Mucosa of rectum (tissue), 2 donors: ENCODE results near the gene BICDL1.

Experiments
- H3K27ac ChIP-seq, 2 donors: one replicate each; pipeline ENCODE4 v1.7.0; 2013; ENCODE audit warnings: inconsistent platforms in 2 of 2, low read depth in 2 of 2, low read length in 2 of 2
- H3K27me3 ChIP-seq, 2 donors: one replicate each; pipeline ENCODE4 v1.7.0; 2013; ENCODE audit warnings: low read length in 2 of 2; ENCODE audit not compliant: control insufficient read depth in 2 of 2, insufficient read depth in 2 of 2
- H3K36me3 ChIP-seq, 2 donors: one replicate each; pipeline ENCODE4 v1.7.0; 2013; ENCODE audit warnings: low read length in 2 of 2; ENCODE audit not compliant: control insufficient read depth in 2 of 2, insufficient read depth in 2 of 2
- H3K4me1 ChIP-seq, 2 donors: one replicate each; pipeline ENCODE4 v1.7.0; 2013; ENCODE audit warnings: low read length in 2 of 2, mild to moderate bottlenecking in 1 of 2; ENCODE audit not compliant: control insufficient read depth in 2 of 2, insufficient read depth in 2 of 2
- H3K4me3 ChIP-seq, 2 donors: one replicate each; pipeline ENCODE4 v1.7.0; 2013; ENCODE audit warnings: low read length in 2 of 2
- H3K9ac ChIP-seq, 2 donors: one replicate each; pipeline ENCODE4 v1.7.0; 2013; ENCODE audit warnings: low read length in 2 of 2, low read depth in 1 of 2, mild to moderate bottlenecking in 1 of 2
- H3K9me3 ChIP-seq, 2 donors: one replicate each; pipeline ENCODE4 v1.7.0; 2013; ENCODE audit warnings: low read length in 2 of 2; ENCODE audit not compliant: control insufficient read depth in 2 of 2
- donor health status: healthy.
- donor health status: Normal muscosa, but diverticular disease.

The BICDL1 gene

DNA sequence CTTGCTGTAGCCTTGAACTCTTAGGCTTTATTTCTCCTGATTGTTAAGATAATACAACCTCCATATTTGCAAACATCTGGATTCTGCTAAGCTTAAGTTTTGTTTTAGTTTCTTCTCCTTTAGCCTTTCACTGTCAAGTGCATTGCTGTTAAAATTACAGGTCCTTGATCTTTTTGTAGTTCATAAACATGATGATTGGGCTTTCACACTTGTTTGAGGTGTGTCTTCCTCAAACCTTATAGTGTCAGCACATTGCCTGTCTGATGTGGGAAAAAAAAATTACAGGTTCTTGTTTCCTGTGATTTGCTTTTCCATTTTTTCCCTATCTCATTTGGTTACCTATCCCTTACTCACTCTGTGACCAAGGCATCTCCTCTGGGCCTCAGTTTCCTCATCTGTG is 59.2 kb downstream of the BICDL1 start:
- Histone ChIP-seq H3K27ac (no peak overlapping the region), H3K36me3 (no peaks in the 10 kb centered on the region), H3K27me3 (no peaks in the 10 kb centered on the region), H3K9me3 (no peaks in the 10 kb centered on the region), H3K9ac (no peak overlapping the region), H3K4me1 (no peaks in the 10 kb centered on the region), H3K4me3 (no peak overlapping the region)

DNA sequence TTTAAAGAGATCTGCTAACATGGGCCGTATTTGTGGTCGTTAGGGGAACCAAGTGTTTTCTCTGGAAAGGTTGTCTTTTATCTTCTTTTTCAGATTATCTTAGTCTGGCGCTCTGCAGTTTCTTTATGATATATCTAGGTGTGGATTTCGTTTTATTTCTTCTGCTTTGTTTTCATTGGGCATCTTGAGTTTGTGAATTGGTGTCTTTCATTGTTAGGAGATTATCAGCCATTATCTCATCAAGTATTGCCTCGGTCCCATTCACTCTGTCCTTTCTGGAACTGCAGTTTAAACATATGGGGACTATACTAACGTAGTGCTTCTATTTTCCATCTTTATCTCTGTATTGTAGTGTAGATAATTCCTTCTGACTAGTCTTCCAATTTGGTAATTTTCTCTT is 60.4 kb downstream of the BICDL1 start:
- H3K4me1 ChIP-seq, result no peaks in the 10 kb centered on the region
- no peaks in the 10 kb centered on the region for H3K36me3 ChIP-seq
- no peak overlapping the region for H3K9ac ChIP-seq
- H3K4me3 ChIP-seq, result no peak overlapping the region
- no peaks in the 10 kb centered on the region for H3K27me3 ChIP-seq
- no peaks in the 10 kb centered on the region for H3K9me3 ChIP-seq
- H3K27ac ChIP-seq, result no peak overlapping the region

DNA sequence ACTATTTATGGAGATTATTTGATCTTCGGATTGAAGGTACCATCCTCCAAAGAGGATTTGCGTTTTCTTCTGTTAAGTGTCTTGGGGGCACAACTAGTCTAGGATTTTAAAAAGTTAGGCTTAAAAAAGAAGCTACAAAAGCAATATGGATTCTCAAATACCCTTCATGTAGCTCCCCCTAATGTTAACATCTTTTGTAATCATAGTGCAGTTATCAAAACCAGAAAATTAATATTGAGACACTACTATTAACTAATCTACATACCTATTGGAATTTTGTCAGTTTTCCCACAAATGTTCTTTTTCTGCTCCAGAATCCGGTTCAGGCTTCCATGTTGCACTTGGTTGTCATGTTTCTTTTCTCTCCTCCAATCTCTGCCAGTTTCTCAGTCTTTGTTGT is 62.5 kb downstream of the BICDL1 start:
- Histone ChIP-seq H3K36me3 (no peaks in the 10 kb centered on the region), H3K9ac (no peak overlapping the region), H3K9me3 (no peaks in the 10 kb centered on the region), H3K4me3 (no peak overlapping the region), H3K27ac (no peak overlapping the region), H3K27me3 (no peaks in the 10 kb centered on the region), H3K4me1 (no peaks in the 10 kb centered on the region)

DNA sequence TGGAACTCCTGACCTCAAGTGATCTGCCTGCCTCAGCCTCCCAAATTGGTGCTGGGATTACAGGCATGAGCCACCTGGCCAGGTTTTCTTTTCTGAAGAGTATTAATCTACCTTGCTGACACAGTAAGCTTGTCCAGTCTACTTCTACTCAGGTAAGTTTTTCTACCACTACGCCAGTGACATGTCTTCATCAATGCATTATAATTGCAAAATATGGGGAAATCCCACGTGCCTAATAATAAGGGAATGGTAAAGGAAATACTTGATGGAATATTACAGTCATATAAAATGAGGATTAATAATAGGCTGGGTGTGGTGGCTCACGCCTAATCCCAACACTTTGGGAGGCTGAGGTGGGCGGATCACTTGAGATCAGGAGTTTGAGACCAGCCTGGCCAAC is 65.3 kb downstream of the BICDL1 start:
- no peaks in the 10 kb centered on the region for H3K27me3 ChIP-seq
- H3K27ac ChIP-seq, result no peak overlapping the region
- no peak overlapping the region for H3K4me3 ChIP-seq
- no peaks in the 10 kb centered on the region for H3K36me3 ChIP-seq
- H3K9me3 ChIP-seq, result no peaks in the 10 kb centered on the region
- H3K4me1 ChIP-seq, result no peaks in the 10 kb centered on the region
- no peak overlapping the region for H3K9ac ChIP-seq

DNA sequence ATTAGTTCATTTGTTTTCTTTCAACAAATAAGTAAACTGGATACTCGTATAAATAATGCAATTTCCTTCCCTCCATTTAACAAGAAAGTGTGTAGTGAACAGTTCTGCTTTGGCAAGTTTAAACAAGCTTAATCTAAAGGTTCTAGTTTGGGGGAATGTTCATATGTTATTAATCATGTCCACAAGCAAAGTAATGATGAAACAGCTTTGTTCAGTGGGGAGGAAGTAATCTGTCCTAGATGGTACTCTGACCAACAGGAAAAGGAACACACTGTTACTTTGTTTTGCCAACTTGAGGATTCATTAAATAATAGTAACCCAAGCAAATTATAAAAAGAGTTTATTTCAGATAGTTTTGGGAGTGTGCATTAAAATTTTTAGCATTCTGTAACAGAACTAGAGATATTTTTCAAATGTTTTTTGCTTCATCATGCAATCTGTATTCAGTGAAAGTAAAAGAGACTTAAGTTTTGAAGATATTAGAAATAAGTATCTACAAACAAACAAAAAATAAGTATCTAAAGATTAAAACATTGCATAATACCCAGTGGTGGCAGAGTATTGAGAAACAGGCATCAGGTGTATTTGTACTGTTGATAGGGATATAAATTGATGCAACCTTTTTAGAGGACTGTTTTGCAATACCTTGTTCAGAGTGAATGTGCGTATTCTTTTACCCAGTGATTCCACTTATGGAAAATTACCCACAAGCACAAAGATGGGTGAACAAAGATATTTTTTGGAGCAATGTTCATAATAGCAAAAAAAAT is 66.4 kb downstream of the BICDL1 start:
- H3K27me3 ChIP-seq, result no peaks in the 10 kb centered on the region
- H3K9ac ChIP-seq, result no peak overlapping the region
- no peaks in the 10 kb centered on the region for H3K4me1 ChIP-seq
- H3K27ac ChIP-seq, result no peak overlapping the region
- no peaks in the 10 kb centered on the region for H3K9me3 ChIP-seq
- no peaks in the 10 kb centered on the region for H3K36me3 ChIP-seq
- no peak overlapping the region for H3K4me3 ChIP-seq

DNA sequence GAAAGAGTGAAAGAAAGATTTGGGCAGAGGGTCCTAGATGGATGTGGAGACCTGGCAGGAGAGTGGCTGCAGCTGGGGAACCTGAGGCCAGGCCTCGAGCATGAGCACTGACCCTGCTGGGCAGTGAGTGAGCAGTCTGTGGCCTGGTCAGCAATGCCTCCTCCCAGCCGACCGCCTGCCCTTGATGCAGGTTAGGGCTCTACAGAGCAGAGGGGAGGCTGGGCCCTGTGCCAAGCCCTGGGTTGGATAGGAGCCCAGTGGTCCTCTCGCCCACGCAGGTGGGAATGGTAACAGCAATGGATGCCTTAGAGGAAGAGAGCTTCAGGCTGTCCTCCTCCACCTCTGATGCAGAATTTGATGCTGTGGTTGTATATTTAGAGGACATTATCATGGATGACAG is 67.7 kb downstream of the BICDL1 start:
- Histone ChIP-seq H3K4me1 (no peaks in the 10 kb centered on the region), H3K27ac (no peak overlapping the region), H3K27me3 (no peaks in the 10 kb centered on the region), H3K9me3 (no peaks in the 10 kb centered on the region), H3K36me3 (no peaks in the 10 kb centered on the region), H3K9ac (no peak overlapping the region), H3K4me3 (no peak overlapping the region)

DNA sequence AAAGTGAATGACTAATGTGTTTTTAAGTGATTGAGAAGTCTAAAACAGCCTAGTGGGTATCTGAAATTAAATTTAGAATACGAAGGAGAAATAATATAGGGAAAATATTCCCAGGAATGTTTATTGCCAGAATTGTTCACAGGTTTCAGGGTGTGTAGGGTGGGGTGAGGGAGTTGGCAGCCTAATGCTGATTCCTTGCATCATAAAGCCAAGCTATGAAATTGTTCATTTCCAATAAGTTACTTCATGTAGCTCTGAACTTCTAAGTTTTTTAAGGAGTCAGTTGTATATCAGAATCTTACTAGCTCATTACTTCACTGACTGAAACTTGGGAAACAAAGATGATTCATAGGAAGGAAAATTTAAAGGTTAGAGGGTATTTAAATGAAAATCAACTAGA is 71.2 kb downstream of the BICDL1 start:
- H3K27me3 ChIP-seq, result no peaks in the 10 kb centered on the region
- no peaks in the 10 kb centered on the region for H3K9me3 ChIP-seq
- H3K4me1 ChIP-seq, result no peaks in the 10 kb centered on the region
- no peak overlapping the region for H3K27ac ChIP-seq
- H3K4me3 ChIP-seq, result no peak overlapping the region
- H3K36me3 ChIP-seq, result no peaks in the 10 kb centered on the region
- H3K9ac ChIP-seq, result no peak overlapping the region

DNA sequence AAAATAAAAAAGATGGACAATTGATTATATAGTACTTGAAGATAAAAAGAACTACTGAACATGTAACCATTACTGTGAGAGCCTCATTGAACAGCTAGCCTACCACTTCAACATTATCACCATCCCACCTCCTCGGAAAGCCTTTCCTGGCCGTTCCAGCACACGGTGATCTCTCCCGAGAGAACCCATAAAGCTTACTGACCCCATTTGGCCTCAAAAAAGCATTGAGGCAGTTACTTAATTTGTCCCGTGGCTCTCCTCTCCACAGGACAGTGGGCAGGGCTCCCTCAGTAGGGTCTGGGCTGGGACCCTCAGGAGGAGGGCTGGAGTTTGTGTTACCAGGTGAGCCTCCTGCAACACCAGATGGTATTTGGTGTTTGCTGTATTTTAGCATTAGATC is 71.7 kb downstream of the BICDL1 start:
- Histone ChIP-seq H3K9me3 (no peaks in the 10 kb centered on the region), H3K9ac (no peak overlapping the region), H3K27me3 (no peaks in the 10 kb centered on the region), H3K4me1 (no peaks in the 10 kb centered on the region), H3K27ac (no peak overlapping the region), H3K4me3 (no peak overlapping the region), H3K36me3 (no peaks in the 10 kb centered on the region)

DNA sequence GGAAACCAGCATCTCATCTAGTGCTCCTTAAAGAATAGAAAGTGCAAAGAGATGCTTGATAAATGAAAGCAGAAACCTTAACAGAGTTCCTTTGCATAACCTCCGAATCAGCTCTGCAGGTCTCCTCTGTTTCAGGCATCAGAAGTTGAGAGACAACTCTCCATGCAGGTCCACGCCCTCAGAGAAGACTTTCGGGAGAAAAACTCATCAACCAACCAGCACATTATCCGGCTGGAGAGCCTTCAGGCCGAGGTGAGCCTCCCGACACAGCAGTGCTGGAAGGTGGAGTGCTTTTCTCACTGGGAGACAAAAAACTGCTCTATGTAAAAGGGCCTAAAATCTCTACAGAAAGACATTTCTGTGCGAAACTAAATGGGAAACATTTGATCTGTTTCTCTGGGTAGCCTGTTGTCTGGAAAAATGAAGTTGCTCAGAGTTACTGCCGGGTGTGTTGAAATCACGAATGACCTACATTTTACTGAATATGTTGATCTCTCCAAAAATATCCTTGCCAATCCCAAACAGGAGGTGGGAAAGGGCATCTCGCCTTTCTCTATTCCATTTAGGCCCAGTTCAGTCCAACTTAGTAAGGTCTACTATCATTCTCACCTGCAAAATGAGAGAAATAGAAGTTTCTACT is 72.7 kb downstream of the BICDL1 start:
- H3K4me3 ChIP-seq, result no peak overlapping the region
- no peaks in the 10 kb centered on the region for H3K36me3 ChIP-seq
- H3K27me3 ChIP-seq, result no peaks in the 10 kb centered on the region
- no peak overlapping the region for H3K9ac ChIP-seq
- no peaks in the 10 kb centered on the region for H3K4me1 ChIP-seq
- no peak overlapping the region for H3K27ac ChIP-seq
- H3K9me3 ChIP-seq, result no peaks in the 10 kb centered on the region

DNA sequence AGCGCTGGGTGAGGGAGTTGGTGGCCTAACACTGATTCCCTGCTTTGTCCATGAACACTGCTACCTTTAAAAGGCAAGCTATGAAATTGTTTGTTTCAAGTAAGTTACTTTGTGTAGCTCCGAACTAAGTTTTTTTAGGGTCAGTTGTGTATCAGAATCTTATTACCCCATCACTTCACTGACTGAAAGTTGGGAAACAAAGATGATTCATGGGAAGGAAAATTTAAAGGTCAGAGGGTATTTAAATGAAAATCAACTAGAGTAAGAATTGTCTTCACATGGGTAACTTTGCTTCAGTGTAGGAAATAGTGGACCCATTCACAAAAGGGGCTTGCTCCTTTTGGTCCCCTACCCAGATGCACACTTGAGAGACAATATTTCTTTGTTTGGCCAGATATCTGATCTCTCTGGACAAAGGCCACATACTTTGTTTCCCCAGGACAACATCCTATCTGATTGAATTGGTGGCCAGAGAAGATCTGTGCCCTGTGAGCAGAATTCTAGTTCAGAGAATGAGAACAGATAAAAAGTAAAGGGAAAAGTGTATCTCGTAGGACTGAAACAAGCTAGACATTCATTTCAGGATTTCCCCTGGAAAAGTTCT is 74.0 kb downstream of the BICDL1 start:
- Histone ChIP-seq H3K36me3 (no peaks in the 10 kb centered on the region), H3K4me3 (no peak overlapping the region), H3K27ac (no peak overlapping the region), H3K9ac (no peak overlapping the region), H3K4me1 (no peaks in the 10 kb centered on the region), H3K27me3 (no peaks in the 10 kb centered on the region), H3K9me3 (no peaks in the 10 kb centered on the region)
